Measurements from ENCODE around the gene MCFD2. TPM values are rescaled to one million over a fixed set of nuclear protein-coding genes. Genes with fewer than 3 reads are reported as not detected.

MCFD2 gene
- total and polyA plus RNA-seq, 2 experiments from 2014 or later, result 161 to 196 TPM

DNA sequence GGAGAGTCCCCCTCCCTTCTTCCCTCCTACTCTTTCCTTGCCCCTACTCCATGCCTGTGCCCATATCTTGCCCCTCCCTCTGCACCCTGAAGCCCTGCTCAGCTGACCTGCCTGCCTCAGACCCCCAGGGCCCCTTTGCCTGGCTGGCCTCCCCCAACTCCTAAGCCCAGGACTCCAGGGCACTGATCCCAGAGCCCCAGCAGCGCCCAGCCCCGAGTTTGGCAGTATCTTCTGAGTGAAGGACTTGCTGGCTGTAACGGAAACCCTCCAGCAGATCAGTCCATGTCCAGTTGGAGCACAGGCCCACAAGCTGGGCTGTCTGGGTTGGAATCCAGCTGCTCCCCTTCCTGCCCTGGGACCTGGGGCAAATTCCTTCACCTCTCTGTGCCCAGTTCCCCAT is 46.0 kb downstream of the MCFD2 start:
- no peak overlapping the region for H3K4me3 ChIP-seq
- no peak for DNase-seq (ENCODE audit: low spot score)
- no peak overlapping the region for H3K4me2 ChIP-seq
- no peaks in the 10 kb centered on the region for H3K9me2 ChIP-seq (replicated peaks; ENCODE audit: insufficient read depth)
- TF ChIP-seq EZH2phosphoT487 (IDR thresholded peaks at IDR 0.05; ENCODE audit: low read depth, severe bottlenecking, unreplicated experiment), result no peak
- TF ChIP-seq, protein P1, sequence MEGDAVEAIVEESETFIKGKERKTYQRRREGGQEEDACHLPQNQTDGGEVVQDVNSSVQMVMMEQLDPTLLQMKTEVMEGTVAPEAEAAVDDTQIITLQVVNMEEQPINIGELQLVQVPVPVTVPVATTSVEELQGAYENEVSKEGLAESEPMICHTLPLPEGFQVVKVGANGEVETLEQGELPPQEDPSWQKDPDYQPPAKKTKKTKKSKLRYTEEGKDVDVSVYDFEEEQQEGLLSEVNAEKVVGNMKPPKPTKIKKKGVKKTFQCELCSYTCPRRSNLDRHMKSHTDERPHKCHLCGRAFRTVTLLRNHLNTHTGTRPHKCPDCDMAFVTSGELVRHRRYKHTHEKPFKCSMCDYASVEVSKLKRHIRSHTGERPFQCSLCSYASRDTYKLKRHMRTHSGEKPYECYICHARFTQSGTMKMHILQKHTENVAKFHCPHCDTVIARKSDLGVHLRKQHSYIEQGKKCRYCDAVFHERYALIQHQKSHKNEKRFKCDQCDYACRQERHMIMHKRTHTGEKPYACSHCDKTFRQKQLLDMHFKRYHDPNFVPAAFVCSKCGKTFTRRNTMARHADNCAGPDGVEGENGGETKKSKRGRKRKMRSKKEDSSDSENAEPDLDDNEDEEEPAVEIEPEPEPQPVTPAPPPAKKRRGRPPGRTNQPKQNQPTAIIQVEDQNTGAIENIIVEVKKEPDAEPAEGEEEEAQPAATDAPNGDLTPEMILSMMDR (IDR thresholded peaks at IDR 0.05; ENCODE audit: poor library complexity), result no peak
- no peak for TF ChIP-seq EZH2 (IDR thresholded peaks at IDR 0.05; ENCODE audit: borderline replicate concordance)
- H4K20me1 ChIP-seq (ENCODE audit: insufficient read depth, poor library complexity, severe bottlenecking), result no peaks in the 10 kb centered on the region
- 89% methylated on average over 3 of the region's 3 CpGs for WGBS (ENCODE audit: low lambda C conversion rate, missing lambda C conversion rate)
- no peak overlapping the region for H3K27ac ChIP-seq
- H3K9me3 ChIP-seq (ENCODE audit: low read depth), result no peaks in the 10 kb centered on the region
- peaks cover 14% of the 10 kb centered on the region for H3K4me1 ChIP-seq (ENCODE audit: insufficient read depth)
- no peaks in the 10 kb centered on the region for H3K36me3 ChIP-seq (replicated peaks; ENCODE audit: insufficient read depth, low read depth)
- H3K79me2 ChIP-seq, result no peaks in the 10 kb centered on the region
- H2AFZ ChIP-seq, result no peak overlapping the region
- H3K27me3 ChIP-seq, result no peaks in the 10 kb centered on the region

DNA sequence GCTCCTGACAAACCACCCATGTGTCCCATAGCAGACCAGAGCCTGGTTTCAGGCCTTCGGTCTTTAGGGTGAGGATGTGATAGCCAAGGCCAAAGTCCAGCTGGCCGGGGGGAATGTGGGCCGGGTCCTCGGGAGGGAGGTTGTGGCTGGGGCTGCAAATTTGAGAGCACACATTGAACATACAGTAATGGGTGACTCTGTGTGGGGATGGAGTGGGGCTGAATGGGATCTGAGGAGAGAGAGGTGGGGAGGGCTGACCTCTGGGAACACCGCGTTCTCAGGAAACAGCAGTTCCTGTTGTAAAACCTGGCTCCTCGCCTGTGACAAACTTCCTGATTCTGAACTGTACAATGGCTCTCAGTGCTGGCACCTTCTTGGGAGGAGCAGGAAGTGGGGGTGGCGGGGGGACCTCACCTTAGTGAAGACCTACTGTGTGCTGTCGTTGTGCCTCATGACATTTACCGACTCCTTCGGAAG is 48.8 kb downstream of the MCFD2 start:
- DNase-seq (ENCODE audit: low spot score), result no peak
- peak overlapping the region; percentile 2 for H2AFZ ChIP-seq

DNA sequence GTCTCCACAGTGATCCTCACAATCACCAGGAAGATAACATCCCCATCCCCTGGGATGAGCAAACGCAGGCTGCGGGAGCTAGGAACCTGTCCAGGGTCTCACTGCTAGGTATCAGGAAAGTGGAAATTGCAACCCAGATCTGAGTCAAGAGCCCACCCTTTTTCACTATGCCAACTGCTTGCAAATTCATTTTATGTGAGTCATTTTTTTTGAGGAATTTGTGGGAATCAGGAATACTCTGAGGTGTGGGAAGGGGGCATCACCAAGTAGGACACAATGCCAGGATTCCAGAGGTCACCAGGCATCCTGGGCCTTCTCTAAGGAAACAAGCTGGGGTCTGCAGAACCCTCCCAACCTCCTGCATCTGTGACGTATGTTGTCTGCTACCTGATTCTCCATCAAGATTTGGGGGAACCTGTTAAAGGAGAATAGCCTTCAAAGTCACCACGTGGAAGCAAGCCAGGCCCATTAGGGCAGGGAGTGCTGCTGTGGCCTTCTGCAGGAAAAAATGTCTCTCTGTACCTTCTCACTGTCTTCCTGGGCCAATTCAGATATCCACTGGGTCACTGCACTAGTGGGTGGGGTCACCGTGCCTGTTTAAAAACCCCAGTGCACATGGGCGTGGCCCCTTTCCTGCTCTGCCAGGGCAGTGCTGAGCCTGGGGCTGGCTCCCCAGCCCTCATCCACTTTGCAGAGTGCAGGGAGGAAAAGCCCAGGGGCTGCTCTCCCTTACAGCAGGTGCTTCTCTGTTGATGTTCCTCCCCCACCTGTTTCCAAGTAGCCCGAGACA is 50.2 kb downstream of the MCFD2 start:
- no peak overlapping the region for H3K27ac ChIP-seq
- 78% methylated on average over 7 of the region's 7 CpGs for WGBS (ENCODE audit: low lambda C conversion rate, missing lambda C conversion rate)
- H3K79me2 ChIP-seq, result no peaks in the 10 kb centered on the region
- no peak for DNase-seq (ENCODE audit: low spot score)
- peaks cover 4% of the 10 kb centered on the region for H3K4me1 ChIP-seq (ENCODE audit: insufficient read depth)
- no peaks in the 10 kb centered on the region for H3K9me3 ChIP-seq (ENCODE audit: low read depth)
- no peaks in the 10 kb centered on the region for H3K36me3 ChIP-seq (replicated peaks; ENCODE audit: insufficient read depth, low read depth)
- H3K4me3 ChIP-seq, result no peak overlapping the region
- H3K27me3 ChIP-seq, result no peaks in the 10 kb centered on the region
- no peaks in the 10 kb centered on the region for H4K20me1 ChIP-seq (ENCODE audit: insufficient read depth, poor library complexity, severe bottlenecking)
- TF ChIP-seq, protein P1 (IDR thresholded peaks at IDR 0.05; ENCODE audit: poor library complexity), result no peak
- TF ChIP-seq EZH2phosphoT487 (IDR thresholded peaks at IDR 0.05; ENCODE audit: low read depth, severe bottlenecking, unreplicated experiment) (no peak), EZH2 (IDR thresholded peaks at IDR 0.05; ENCODE audit: borderline replicate concordance) (no peak)
- H3K4me2 ChIP-seq, result no peak overlapping the region
- H2AFZ ChIP-seq, result no peak overlapping the region
- H3K9me2 ChIP-seq (replicated peaks; ENCODE audit: insufficient read depth), result no peaks in the 10 kb centered on the region

More for the DNA sequence above, 48.8 kb downstream of the MCFD2 start:
- Histone ChIP-seq H4K20me1 (ENCODE audit: insufficient read depth, poor library complexity, severe bottlenecking) (no peaks in the 10 kb centered on the region), H3K79me2 (no peaks in the 10 kb centered on the region), H3K4me1 (ENCODE audit: insufficient read depth) (peaks cover 4% of the 10 kb centered on the region), H3K36me3 (replicated peaks; ENCODE audit: insufficient read depth, low read depth) (no peaks in the 10 kb centered on the region), H3K9me2 (replicated peaks; ENCODE audit: insufficient read depth) (no peaks in the 10 kb centered on the region), H3K27ac (no peak overlapping the region), H3K4me2 (no peak overlapping the region), H3K9me3 (ENCODE audit: low read depth) (no peaks in the 10 kb centered on the region), H3K27me3 (no peaks in the 10 kb centered on the region), H3K4me3 (no peak overlapping the region)
- 73% methylated on average over 11 of the region's 11 CpGs for WGBS (ENCODE audit: low lambda C conversion rate, missing lambda C conversion rate)
- TF ChIP-seq EZH2 (IDR thresholded peaks at IDR 0.05; ENCODE audit: borderline replicate concordance), result no peak
- TF ChIP-seq EZH2phosphoT487 (IDR thresholded peaks at IDR 0.05; ENCODE audit: low read depth, severe bottlenecking, unreplicated experiment), result no peak
- TF ChIP-seq, protein P1 (IDR thresholded peaks at IDR 0.05; ENCODE audit: poor library complexity), result no peak
